Measurements from ENCODE around the gene CLIC6. TPM values are rescaled to one million over a fixed set of nuclear protein-coding genes. Genes with fewer than 3 reads are reported as not detected.

Gene CLIC6
- total and polyA plus RNA-seq, 2 experiments from 2014 or later: 1.1 to 1.5 TPM

- H3K4me1 ChIP-seq (ENCODE audit: insufficient read depth): no peaks in the 10 kb centered on the region
- Mint-ChIP-seq H3K4me3 (no peak overlapping the region), H3K4me1 (peaks cover 6% of the 10 kb centered on the region; the same call in 2 of the 3 replicates), H3K36me3 (ENCODE audit: low read depth) (no peaks in the 10 kb centered on the region), H3K9me3 (no peaks in the 10 kb centered on the region), H3K27me3 (ENCODE audit: insufficient read depth, low read depth, poor library complexity) (peaks cover 3% of the 10 kb centered on the region), H3K27ac (no peak overlapping the region)
- no peaks in the 10 kb centered on the region for H3K27me3 ChIP-seq (ENCODE audit: insufficient read depth)
- DNase-seq (ENCODE audit: low spot score) (no peak), ATAC-seq (no peak)
- no peak overlapping the region for H3K4me3 ChIP-seq
- no peaks in the 10 kb centered on the region for H3F3A ChIP-seq (replicated peaks; ENCODE audit: low read depth)
- TF ChIP-seq REST (IDR thresholded peaks at IDR 0.05; ENCODE audit: unreplicated experiment) (no peak), CTCF (conservative IDR thresholded peaks at IDR 0.05; ENCODE audit: low read depth in 2 of 2) (no peak), JUNB (IDR thresholded peaks at IDR 0.05; ENCODE audit: unreplicated experiment) (no peak), STAT1 (IDR thresholded peaks at IDR 0.05; ENCODE audit: unreplicated experiment) (no peak), EZH2 (IDR thresholded peaks at IDR 0.05; ENCODE audit: low read depth, unreplicated experiment) (no peak)
- peaks cover 8% of the 10 kb centered on the region; the same call in 1 of the 2 replicates for H3K9me2 ChIP-seq (ENCODE audit: insufficient read depth)
- H3K36me3 ChIP-seq (ENCODE audit: insufficient read depth): no peaks in the 10 kb centered on the region
- H3K4me2 ChIP-seq: no peak overlapping the region
- H4K20me1 ChIP-seq (replicated peaks; ENCODE audit: insufficient read depth): no peaks in the 10 kb centered on the region
- H3K27ac ChIP-seq (ENCODE audit: low read depth): no peak overlapping the region
- no peak overlapping the region for H2AFZ ChIP-seq
- no peaks in the 10 kb centered on the region for H3K79me2 ChIP-seq (replicated peaks; ENCODE audit: insufficient read depth)
Measured at GRCh38 chr21:34724131-34724856, 55.5 kb downstream of the CLIC6 start.

- Mint-ChIP-seq H3K9me3 (no peaks in the 10 kb centered on the region), H3K4me3 (no peak overlapping the region), H3K4me1 (peaks cover 6% of the 10 kb centered on the region; the same call in 2 of the 3 replicates), H3K27me3 (ENCODE audit: insufficient read depth, low read depth, poor library complexity) (peaks cover 3% of the 10 kb centered on the region), H3K27ac (no peak overlapping the region), H3K36me3 (ENCODE audit: low read depth) (no peaks in the 10 kb centered on the region)
- Histone ChIP-seq H3K36me3 (ENCODE audit: insufficient read depth) (no peaks in the 10 kb centered on the region), H3K27me3 (ENCODE audit: insufficient read depth) (no peaks in the 10 kb centered on the region), H3K4me3 (no peak overlapping the region), H3K4me2 (no peak overlapping the region), H3K9me2 (ENCODE audit: insufficient read depth) (peaks cover 8% of the 10 kb centered on the region; the same call in 1 of the 2 replicates), H2AFZ (no peak overlapping the region), H3K27ac (ENCODE audit: low read depth) (no peak overlapping the region), H3F3A (replicated peaks; ENCODE audit: low read depth) (no peaks in the 10 kb centered on the region), H3K4me1 (ENCODE audit: insufficient read depth) (no peaks in the 10 kb centered on the region), H3K79me2 (replicated peaks; ENCODE audit: insufficient read depth) (no peaks in the 10 kb centered on the region), H4K20me1 (replicated peaks; ENCODE audit: insufficient read depth) (no peaks in the 10 kb centered on the region)
- TF ChIP-seq STAT1 (IDR thresholded peaks at IDR 0.05; ENCODE audit: unreplicated experiment) (no peak), ETS1 (IDR thresholded peaks at IDR 0.05) (no peak), ZNF114 (CRISPR knock-in tag; IDR thresholded peaks at IDR 0.05) (no peak), EZH2phosphoT487 (IDR thresholded peaks at IDR 0.05; ENCODE audit: unreplicated experiment) (no peak), EZH2 (IDR thresholded peaks at IDR 0.05; ENCODE audit: low read depth, unreplicated experiment) (no peak), CTCF (conservative IDR thresholded peaks at IDR 0.05; ENCODE audit: low read depth in 2 of 2) (no peak), POLR2AphosphoS5 (IDR thresholded peaks at IDR 0.05; ENCODE audit: low read depth) (no peak), CREB1 (CRISPR knock-in tag; IDR thresholded peaks at IDR 0.05; ENCODE audit: low read depth) (no peak)
- no peak for ATAC-seq
- DNase-seq (ENCODE audit: low spot score): no peak
Measured at GRCh38 chr21:34724857-34725195, 56.0 kb downstream of the CLIC6 start.

Measured in GM23338 (cell line).